ENCODE results near the gene ACOT8.
A peak's percentile ranks its signal among the peaks of the same experiment; 100 is the strongest.

The ACOT8 gene

GRCh38 chr20:45883100-45883469, 25.9 kb upstream of the ACOT8 start:
- H3K27ac ChIP-seq (replicated peaks) = no peak overlapping the region
- no peak for TF ChIP-seq CTCF (IDR thresholded peaks at IDR 0.05; ENCODE audit: insufficient read depth, low read length)
- TF ChIP-seq REST (IDR thresholded peaks at IDR 0.05; ENCODE audit: insufficient replicate concordance, low read depth) = no peak
- TF ChIP-seq GABPA (IDR thresholded peaks at IDR 0.05; ENCODE audit: low read depth) = no peak
- no peak for TF ChIP-seq SPI1 (IDR thresholded peaks at IDR 0.05; ENCODE audit: borderline replicate concordance, low read depth)
- no peak for TF ChIP-seq POLR2AphosphoS5 (IDR thresholded peaks at IDR 0.05; ENCODE audit: low read depth)

GRCh38 chr20:45882469-45883099, 25.4 kb upstream of the ACOT8 start:
- no peak overlapping the region for H3K4me3 ChIP-seq (replicated peaks; ENCODE audit: insufficient read depth, low read length)
- H3K27ac ChIP-seq (replicated peaks) = no peak overlapping the region
- H3K27me3 ChIP-seq (ENCODE audit: insufficient read depth, poor library complexity, severe bottlenecking) = no peaks in the 10 kb centered on the region
- no peak for DNase-seq (ENCODE audit: low read depth in 1 of 2, low spot score in 1 of 2)
- TF ChIP-seq REST (IDR thresholded peaks at IDR 0.05; ENCODE audit: insufficient replicate concordance, low read depth) (peak; percentile 54), GABPA (IDR thresholded peaks at IDR 0.05; ENCODE audit: low read depth) (no peak)

More at GRCh38 chr20:45883100-45883469, 25.9 kb upstream of the ACOT8 start:
- DNase-seq (ENCODE audit: low read depth in 1 of 2, low spot score in 1 of 2) = no peak
- H3K27me3 ChIP-seq (ENCODE audit: insufficient read depth, poor library complexity, severe bottlenecking) = no peaks in the 10 kb centered on the region
- no peak overlapping the region for H3K4me3 ChIP-seq (replicated peaks; ENCODE audit: insufficient read depth, low read length)

GRCh38 chr20:45880988-45881788, 24.0 kb upstream of the ACOT8 start, which contains the start of gene ZSWIM1:
Gene ZSWIM1 (plus strand): TSS chr20:45881227. CDS start chr20:45882593, 1,366 bp downstream.
- TF ChIP-seq GABPA (IDR thresholded peaks at IDR 0.05; ENCODE audit: low read depth) (no peak), CTCF (IDR thresholded peaks at IDR 0.05; ENCODE audit: insufficient read depth, low read length) (no peak), SPI1 (IDR thresholded peaks at IDR 0.05; ENCODE audit: borderline replicate concordance, low read depth) (no peak), POLR2AphosphoS5 (IDR thresholded peaks at IDR 0.05; ENCODE audit: low read depth) (peak; percentile 92), REST (IDR thresholded peaks at IDR 0.05; ENCODE audit: insufficient replicate concordance, low read depth) (peak; percentile 81)
- Histone ChIP-seq H3K4me3 (replicated peaks; ENCODE audit: insufficient read depth, low read length) (peak within 1 kb of the TSS; percentile 62), H3K27ac (replicated peaks) (peak within 1 kb of the TSS; percentile 68), H3K27me3 (ENCODE audit: insufficient read depth, poor library complexity, severe bottlenecking) (no peaks in the 10 kb centered on the region)
- peak; percentile 99 to 100 for DNase-seq (ENCODE audit: low read depth in 1 of 2, low spot score in 1 of 2)

All from HL-60 (cell line).